ENCODE results near the gene EDARADD.
A peak's percentile ranks its signal among the peaks of the same experiment; 100 is the strongest.

The EDARADD gene

GRCh38 chr1:236465959-236466303 lies 71.8 kb downstream of the EDARADD start:
- Mint-ChIP-seq H3K9me3 (peaks cover 3% of the 10 kb centered on the region), H3K4me3 (no peak overlapping the region), H3K27me3 (ENCODE audit: low read depth) (peaks cover 45% of the 10 kb centered on the region), H3K4me1 (peaks cover 6% of the 10 kb centered on the region), H3K36me3 (ENCODE audit: low read depth) (no peaks in the 10 kb centered on the region), H3K27ac (no peak overlapping the region)
- TF ChIP-seq, protein P1, sequence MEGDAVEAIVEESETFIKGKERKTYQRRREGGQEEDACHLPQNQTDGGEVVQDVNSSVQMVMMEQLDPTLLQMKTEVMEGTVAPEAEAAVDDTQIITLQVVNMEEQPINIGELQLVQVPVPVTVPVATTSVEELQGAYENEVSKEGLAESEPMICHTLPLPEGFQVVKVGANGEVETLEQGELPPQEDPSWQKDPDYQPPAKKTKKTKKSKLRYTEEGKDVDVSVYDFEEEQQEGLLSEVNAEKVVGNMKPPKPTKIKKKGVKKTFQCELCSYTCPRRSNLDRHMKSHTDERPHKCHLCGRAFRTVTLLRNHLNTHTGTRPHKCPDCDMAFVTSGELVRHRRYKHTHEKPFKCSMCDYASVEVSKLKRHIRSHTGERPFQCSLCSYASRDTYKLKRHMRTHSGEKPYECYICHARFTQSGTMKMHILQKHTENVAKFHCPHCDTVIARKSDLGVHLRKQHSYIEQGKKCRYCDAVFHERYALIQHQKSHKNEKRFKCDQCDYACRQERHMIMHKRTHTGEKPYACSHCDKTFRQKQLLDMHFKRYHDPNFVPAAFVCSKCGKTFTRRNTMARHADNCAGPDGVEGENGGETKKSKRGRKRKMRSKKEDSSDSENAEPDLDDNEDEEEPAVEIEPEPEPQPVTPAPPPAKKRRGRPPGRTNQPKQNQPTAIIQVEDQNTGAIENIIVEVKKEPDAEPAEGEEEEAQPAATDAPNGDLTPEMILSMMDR (IDR thresholded peaks at IDR 0.05; ENCODE audit: unreplicated experiment in 3 of 3) = no peak

DNA sequence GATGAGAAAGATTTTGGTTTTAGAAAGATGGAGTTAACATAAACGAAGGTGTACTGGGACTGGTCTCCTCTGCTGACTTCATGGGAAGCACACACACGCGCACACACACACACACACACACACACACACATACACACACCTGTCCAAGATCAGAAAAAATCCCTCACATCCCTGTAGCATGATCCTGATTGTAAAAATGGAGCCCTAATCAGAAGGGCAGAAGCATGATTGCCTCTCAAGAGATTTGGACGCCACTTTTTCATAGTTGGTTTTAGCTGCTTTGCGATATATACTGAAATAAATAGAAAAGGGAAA lies 73.2 kb downstream of the EDARADD start:
- peaks cover 3% of the 10 kb centered on the region for H3K9me3 Mint-ChIP-seq
- no peak overlapping the region for H3K4me3 Mint-ChIP-seq
- peaks cover 20% of the 10 kb centered on the region for H3K4me1 Mint-ChIP-seq
- H3K27ac Mint-ChIP-seq = peak overlapping the region in 1 of 3 experiments; percentile 16
- H3K27me3 Mint-ChIP-seq (ENCODE audit: low read depth) = peaks cover 52% of the 10 kb centered on the region
- H3K36me3 Mint-ChIP-seq (ENCODE audit: low read depth) = no peaks in the 10 kb centered on the region
- TF ChIP-seq, protein P1 (IDR thresholded peaks at IDR 0.05; ENCODE audit: unreplicated experiment in 3 of 3) = no peak

GRCh38 chr1:236468625-236469024 lies 74.5 kb downstream of the EDARADD start:
- H3K27me3 Mint-ChIP-seq (ENCODE audit: low read depth) = peaks cover 61% of the 10 kb centered on the region
- H3K27ac Mint-ChIP-seq = no peak overlapping the region
- peaks cover 3% of the 10 kb centered on the region for H3K9me3 Mint-ChIP-seq

DNA sequence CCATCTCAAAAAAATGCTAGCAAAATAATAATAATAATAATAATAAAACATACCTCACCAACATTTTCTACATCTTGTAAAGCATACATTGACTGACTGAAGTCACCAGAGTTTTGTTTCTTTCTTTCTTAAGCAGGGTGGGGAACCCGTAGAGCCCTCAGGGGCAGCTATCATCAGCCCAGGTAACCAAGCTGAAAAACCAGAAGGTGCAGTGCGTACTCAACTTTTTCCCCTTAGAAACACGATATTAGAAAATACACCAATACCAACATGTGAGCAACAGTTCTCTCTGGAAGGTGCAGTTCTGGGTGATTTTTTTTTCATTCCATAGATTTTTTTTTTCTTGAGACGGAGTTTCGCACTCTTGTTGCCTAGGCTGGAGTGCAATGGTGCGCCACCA lies 75.4 kb downstream of the EDARADD start:
- peaks cover 60% of the 10 kb centered on the region for H3K27me3 Mint-ChIP-seq (ENCODE audit: low read depth)
- TF ChIP-seq, protein P1 (IDR thresholded peaks at IDR 0.05; ENCODE audit: unreplicated experiment in 3 of 3) = no peak
- H3K36me3 Mint-ChIP-seq (ENCODE audit: low read depth) = no peaks in the 10 kb centered on the region
- peaks cover 28% of the 10 kb centered on the region for H3K4me1 Mint-ChIP-seq
- H3K9me3 Mint-ChIP-seq = peaks cover 3% of the 10 kb centered on the region
- no peak overlapping the region for H3K27ac Mint-ChIP-seq
- H3K4me3 Mint-ChIP-seq = no peak overlapping the region

More at GRCh38 chr1:236468625-236469024, 74.5 kb downstream of the EDARADD start:
- Mint-ChIP-seq H3K4me3 (no peak overlapping the region), H3K36me3 (ENCODE audit: low read depth) (no peaks in the 10 kb centered on the region), H3K4me1 (peaks cover 28% of the 10 kb centered on the region)
- TF ChIP-seq, protein P1 (IDR thresholded peaks at IDR 0.05; ENCODE audit: unreplicated experiment in 3 of 3) = no peak

DNA sequence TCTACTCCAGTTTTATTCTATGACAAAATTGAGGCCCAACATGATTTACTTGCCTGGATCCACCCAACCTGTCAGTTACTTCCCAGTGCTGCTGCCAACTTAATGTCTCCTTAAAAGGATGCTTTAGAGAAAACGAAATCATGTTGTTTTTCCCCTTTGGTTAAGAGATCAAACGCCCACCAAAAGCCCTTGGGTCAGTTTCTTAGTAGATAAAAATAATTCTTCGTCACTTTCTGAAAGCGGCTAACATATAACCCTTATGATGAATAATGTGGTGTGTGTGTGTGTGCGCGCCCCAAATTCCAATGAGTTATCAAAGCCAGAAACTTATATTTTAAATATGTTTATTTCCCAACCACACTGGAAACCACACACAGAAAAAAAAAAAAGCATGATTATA lies 77.0 kb downstream of the EDARADD start:
- Mint-ChIP-seq H3K36me3 (ENCODE audit: low read depth) (no peaks in the 10 kb centered on the region), H3K4me1 (peaks cover 28% of the 10 kb centered on the region), H3K27ac (peak overlapping the region in 2 of 3 experiments; percentile 40 to 57), H3K4me3 (no peak overlapping the region), H3K27me3 (ENCODE audit: low read depth) (peaks cover 50% of the 10 kb centered on the region), H3K9me3 (no peaks in the 10 kb centered on the region)
- TF ChIP-seq, protein P1 (IDR thresholded peaks at IDR 0.05; ENCODE audit: unreplicated experiment in 3 of 3) = no peak

DNA sequence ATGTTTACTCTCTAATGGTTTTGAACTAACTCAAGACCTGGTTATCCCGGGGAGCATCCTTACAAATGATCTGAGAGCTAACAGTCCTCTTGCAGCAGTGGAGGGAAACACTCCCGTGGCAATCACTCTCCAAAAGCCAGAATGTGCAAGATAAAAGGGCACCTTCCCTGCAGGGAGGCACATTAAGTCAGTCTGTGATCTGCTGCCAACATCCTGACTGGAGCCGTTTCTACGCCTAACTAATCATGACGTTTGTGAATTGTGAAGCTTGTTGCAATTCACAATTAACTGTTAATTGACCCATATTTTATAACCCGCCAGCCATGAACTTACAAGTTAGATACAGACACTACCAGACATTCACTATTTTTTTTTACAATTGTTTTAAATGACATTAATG lies 77.6 kb downstream of the EDARADD start:
- H3K4me3 Mint-ChIP-seq = no peak overlapping the region
- peaks cover 24% of the 10 kb centered on the region for H3K4me1 Mint-ChIP-seq
- no peaks in the 10 kb centered on the region for H3K36me3 Mint-ChIP-seq (ENCODE audit: low read depth)
- peak overlapping the region in 2 of 3 experiments; percentile 40 to 57 for H3K27ac Mint-ChIP-seq
- peaks cover 46% of the 10 kb centered on the region for H3K27me3 Mint-ChIP-seq (ENCODE audit: low read depth)
- TF ChIP-seq, protein P1 (IDR thresholded peaks at IDR 0.05; ENCODE audit: unreplicated experiment in 3 of 3) = no peak
- no peaks in the 10 kb centered on the region for H3K9me3 Mint-ChIP-seq

All from nephron (organoid).